ENCODE results near the gene APOL2. TPM values are rescaled to one million over a fixed set of nuclear protein-coding genes. Genes with fewer than 3 reads are reported as not detected.
"Not testable (repeated sequence)": the region's sequence is repeated elsewhere in the genome, so short reads cannot be mapped to it uniquely, and the experiment has no call there.

The APOL2 gene
- polyA plus RNA-seq, 1 donor from 2014 or later, result not detected

GRCh38 chr22:36208162-36208765, 31.1 kb downstream of the APOL2 start:
- H3K27me3 ChIP-seq (ENCODE audit: insufficient read depth, low read depth, low read length), result no peaks in the 10 kb centered on the region
- no peak overlapping the region for H3K4me2 ChIP-seq (ENCODE audit: low read length)
- no peaks in the 10 kb centered on the region for H3K9me2 ChIP-seq (ENCODE audit: insufficient read depth, low read length)
- no peaks in the 10 kb centered on the region for H3F3A ChIP-seq (ENCODE audit: insufficient read depth, low read length, poor library complexity, severe bottlenecking)
- no peaks in the 10 kb centered on the region for H3K79me2 ChIP-seq (replicated peaks; ENCODE audit: insufficient read depth, low read length)
- no peak overlapping the region for H2AFZ ChIP-seq (ENCODE audit: low read depth, low read length)
- H4K20me1 ChIP-seq (ENCODE audit: insufficient read depth), result no peaks in the 10 kb centered on the region
- no peaks in the 10 kb centered on the region for H3K9me3 ChIP-seq (ENCODE audit: low read length)
- TF ChIP-seq EZH2 (IDR thresholded peaks at IDR 0.05; ENCODE audit: borderline replicate concordance, insufficient read depth, low read length, poor library complexity, severe bottlenecking) (no peak), CTCF (IDR thresholded peaks at IDR 0.05; ENCODE audit: poor library complexity, severe bottlenecking) (no peak), REST (IDR thresholded peaks at IDR 0.05; ENCODE audit: borderline replicate concordance) (no peak), POLR2AphosphoS5 (IDR thresholded peaks at IDR 0.05) (no peak), EP300 (conservative IDR thresholded peaks at IDR 0.05; ENCODE audit: poor library complexity, severe bottlenecking) (no peak), TAF1 (IDR thresholded peaks at IDR 0.05; ENCODE audit: low read depth) (no peak), MXI1 (conservative IDR thresholded peaks at IDR 0.05; ENCODE audit: poor library complexity, severe bottlenecking) (no peak), RAD21 (conservative IDR thresholded peaks at IDR 0.05) (no peak), SMC3 (conservative IDR thresholded peaks at IDR 0.05; ENCODE audit: poor library complexity) (no peak)
- H3K36me3 ChIP-seq (ENCODE audit: insufficient read depth, low read length), result no peaks in the 10 kb centered on the region
- no peak overlapping the region for H3K4me3 ChIP-seq (ENCODE audit: low read length)
- H3K9ac ChIP-seq (ENCODE audit: low read length), result no peak overlapping the region
- H3K27ac ChIP-seq (ENCODE audit: low read length), result no peak overlapping the region

GRCh38 chr22:36206255-36206654, 33.1 kb downstream of the APOL2 start:
- Histone ChIP-seq H3F3A (ENCODE audit: insufficient read depth, low read length, poor library complexity, severe bottlenecking) (no peaks in the 10 kb centered on the region), H3K79me2 (replicated peaks; ENCODE audit: insufficient read depth, low read length) (no peaks in the 10 kb centered on the region), H2AFZ (ENCODE audit: low read depth, low read length) (no peak overlapping the region), H3K9me3 (ENCODE audit: low read length) (no peaks in the 10 kb centered on the region), H4K20me1 (ENCODE audit: insufficient read depth) (no peaks in the 10 kb centered on the region), H3K27ac (ENCODE audit: low read length) (no peak overlapping the region), H3K9me2 (ENCODE audit: insufficient read depth, low read length) (no peaks in the 10 kb centered on the region), H3K36me3 (ENCODE audit: insufficient read depth, low read length) (no peaks in the 10 kb centered on the region), H3K9ac (ENCODE audit: low read length) (no peak overlapping the region), H3K4me2 (ENCODE audit: low read length) (no peak overlapping the region), H3K27me3 (ENCODE audit: insufficient read depth, low read depth, low read length) (no peaks in the 10 kb centered on the region), H3K4me3 (ENCODE audit: low read length) (no peak overlapping the region)
- TF ChIP-seq MXI1 (conservative IDR thresholded peaks at IDR 0.05; ENCODE audit: poor library complexity, severe bottlenecking) (no peak), RAD21 (conservative IDR thresholded peaks at IDR 0.05) (no peak), POLR2AphosphoS5 (IDR thresholded peaks at IDR 0.05) (no peak), EZH2 (IDR thresholded peaks at IDR 0.05; ENCODE audit: borderline replicate concordance, insufficient read depth, low read length, poor library complexity, severe bottlenecking) (no peak), EP300 (conservative IDR thresholded peaks at IDR 0.05; ENCODE audit: poor library complexity, severe bottlenecking) (no peak), SMC3 (conservative IDR thresholded peaks at IDR 0.05; ENCODE audit: poor library complexity) (no peak), REST (IDR thresholded peaks at IDR 0.05; ENCODE audit: borderline replicate concordance) (no peak), TAF1 (IDR thresholded peaks at IDR 0.05; ENCODE audit: low read depth) (no peak), CTCF (IDR thresholded peaks at IDR 0.05; ENCODE audit: poor library complexity, severe bottlenecking) (no peak)

- not testable (repeated sequence) for H3K9ac ChIP-seq (ENCODE audit: low read length); H3K36me3 ChIP-seq (ENCODE audit: insufficient read depth, low read length); H3F3A ChIP-seq (ENCODE audit: insufficient read depth, low read length, poor library complexity, severe bottlenecking)
Measured at GRCh38 chr22:36205573-36205972, 33.8 kb downstream of the APOL2 start.

More at GRCh38 chr22:36205573-36205972, 33.8 kb downstream of the APOL2 start:
- H3K9me2 ChIP-seq (ENCODE audit: insufficient read depth, low read length); H3K79me2 ChIP-seq (replicated peaks; ENCODE audit: insufficient read depth, low read length); H3K27me3 ChIP-seq (ENCODE audit: insufficient read depth, low read depth, low read length); H3K9me3 ChIP-seq (ENCODE audit: low read length); H2AFZ ChIP-seq (ENCODE audit: low read depth, low read length); H3K4me2 ChIP-seq (ENCODE audit: low read length); H3K27ac ChIP-seq (ENCODE audit: low read length); H3K4me3 ChIP-seq (ENCODE audit: low read length); H4K20me1 ChIP-seq (ENCODE audit: insufficient read depth): not testable (repeated sequence)
